CD8-positive, alpha-beta memory T cell (primary cell): ENCODE data around the gene RBP7. TPM values are rescaled to one million over a fixed set of nuclear protein-coding genes. Genes with fewer than 3 reads are reported as not detected.
A peak's percentile ranks its signal among the peaks of the same experiment; 100 is the strongest.
"Not testable (repeated sequence)": the region's sequence is repeated elsewhere in the genome, so short reads cannot be mapped to it uniquely, and the experiment has no call there.

ENCODE experiments used
- CTCF ChIA-PET: fragments of 350-600 bp; sonication (Branson Sonifier 250); formaldehyde crosslinking; loops from one replicate; lab custom pipeline; 2021; ENCODE audit warnings: antibody characterized with exemption; lab: Charles Lee
- POLR2A ChIA-PET: fragments of 350-600 bp; sonication (Branson Sonifier 250); formaldehyde crosslinking; loops from one replicate; lab custom pipeline; 2021; ENCODE audit warnings: antibody characterized with exemption; lab: Charles Lee
- DNase-seq, 5 donors: peaks; one replicate each; pipeline versions ENCODE4 v3.0.0 to v3.0.0-alpha.2; 2020 to 2022; ENCODE audit warnings: mixed read lengths in 1 of 5
- H3K27ac ChIP-seq: one replicate; pipeline ENCODE4 v1.7.0; 2013; ENCODE audit warnings: low read depth, mild to moderate bottlenecking, low read length, moderate library complexity
- H3K27me3 ChIP-seq: 2 replicates; pipeline ENCODE4 v1.7.0; 2013; ENCODE audit warnings: low read length, mild to moderate bottlenecking; ENCODE audit not compliant: insufficient read depth, poor library complexity, severe bottlenecking
- H3K36me3 ChIP-seq: 2 replicates; pipeline ENCODE4 v1.7.0; 2013; ENCODE audit warnings: mild to moderate bottlenecking, low read length, moderate library complexity; ENCODE audit not compliant: insufficient read depth
- H3K4me1 ChIP-seq: 2 replicates; pipeline ENCODE4 v1.7.0; 2013; ENCODE audit warnings: mild to moderate bottlenecking, low read length, moderate library complexity; ENCODE audit not compliant: insufficient read depth
- H3K4me3 ChIP-seq: 2 replicates; pipeline ENCODE4 v1.7.0; 2013; ENCODE audit warnings: mild to moderate bottlenecking, low read length
- H3K9me3 ChIP-seq: 2 replicates; pipeline ENCODE4 v1.7.0; 2013; ENCODE audit warnings: mild to moderate bottlenecking, low read length
- H3K27ac Mint-ChIP-seq, 8 donors: one replicate each; pipeline ENCODE4 v1.8.0; 2020 to 2021; ENCODE audit warnings: mixed read lengths in 8 of 8, mild to moderate bottlenecking in 6 of 8, inconsistent platforms in 3 of 8, moderate library complexity in 3 of 8
- H3K27me3 Mint-ChIP-seq, 2 donors: one replicate each; pipeline ENCODE4 v1.8.0; 2020 to 2021; ENCODE audit warnings: mixed read lengths in 2 of 2, mild to moderate bottlenecking in 1 of 2, moderate library complexity in 1 of 2
- H3K36me3 Mint-ChIP-seq, 3 donors: one replicate each; pipeline ENCODE4 v1.8.0; 2020 to 2021; ENCODE audit warnings: mixed read lengths in 3 of 3, inconsistent platforms in 1 of 3, mild to moderate bottlenecking in 1 of 3
- H3K4me1 Mint-ChIP-seq, 3 donors: one replicate each; pipeline ENCODE4 v1.8.0; 2020 to 2021; ENCODE audit warnings: mixed read lengths in 3 of 3, inconsistent platforms in 1 of 3, mild to moderate bottlenecking in 1 of 3
- H3K4me3 Mint-ChIP-seq, 7 donors: one replicate each; pipeline ENCODE4 v1.8.0; 2020 to 2021; ENCODE audit warnings: mixed read lengths in 7 of 7, mild to moderate bottlenecking in 6 of 7, moderate library complexity in 4 of 7, inconsistent platforms in 2 of 7
- H3K9me3 Mint-ChIP-seq, 5 donors: one replicate each; pipeline ENCODE4 v1.8.0; 2020 to 2022; ENCODE audit warnings: mixed read lengths in 5 of 5, mild to moderate bottlenecking in 3 of 5, moderate library complexity in 2 of 5, inconsistent platforms in 1 of 5
- polyA plus RNA-seq: library from polyadenylated mRNA; unstranded; fragments of 300-500 nt; fragmentation: Illumina TruSeq; gene quantifications from one replicate; pipeline ENCODE4 v1.2.3, GENCODE V29; 2021
- total RNA-seq, 2 experiments: library from RNA; stranded (reverse); gene quantifications; one replicate each; pipeline ENCODE4 v1.2.3, GENCODE V29; 2021

RBP7 gene
- total and polyA plus RNA-seq, 3 experiments from 2014 or later: not detected

DNA sequence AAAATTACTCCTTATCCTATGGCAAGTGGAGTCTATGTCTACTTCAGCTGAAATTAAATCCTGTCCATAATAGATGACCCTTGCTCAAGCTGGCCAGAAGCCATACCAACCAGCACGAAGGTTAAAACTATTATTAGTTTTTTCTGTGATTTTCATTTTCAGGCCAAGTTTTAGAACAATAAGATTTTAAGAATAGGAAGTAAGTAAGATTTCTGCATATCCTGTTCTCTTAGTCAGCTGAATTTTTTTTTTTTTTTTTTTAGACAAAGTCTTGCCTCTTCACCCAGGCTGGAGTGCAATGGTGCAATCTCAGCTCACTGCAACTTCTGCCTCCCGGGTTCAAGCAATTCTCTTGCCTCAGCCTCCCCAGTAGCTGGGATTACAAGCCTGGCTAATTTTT lies 6.1 kb upstream of the RBP7 start:
- Mint-ChIP-seq H3K4me3 (no peak overlapping the region), H3K9me3 (peaks cover 0 to 2% (median 0%) of the 10 kb centered on the region in 5 donors), H3K27me3 (peaks cover 8 to 11% of the 10 kb centered on the region in 2 donors), H3K4me1 (no peaks in the 10 kb centered on the region), H3K36me3 (peaks cover 0 to under 1% (median 0%) of the 10 kb centered on the region in 3 donors), H3K27ac (no peak overlapping the region)
- Histone ChIP-seq H3K4me3 (no peak overlapping the region), H3K36me3 (no peaks in the 10 kb centered on the region), H3K4me1 (no peaks in the 10 kb centered on the region), H3K27me3 (no peaks in the 10 kb centered on the region), H3K9me3 (no peaks in the 10 kb centered on the region), H3K27ac (no peak overlapping the region)
- ChIA-PET POLR2A (no interaction called here), CTCF (interaction anchor here (1.6 kb wide), 1 partner anchor 364 kb away, joined by 3 read pairs; no protein-coding TSS in a partner anchor)
- no peak for DNase-seq

DNA sequence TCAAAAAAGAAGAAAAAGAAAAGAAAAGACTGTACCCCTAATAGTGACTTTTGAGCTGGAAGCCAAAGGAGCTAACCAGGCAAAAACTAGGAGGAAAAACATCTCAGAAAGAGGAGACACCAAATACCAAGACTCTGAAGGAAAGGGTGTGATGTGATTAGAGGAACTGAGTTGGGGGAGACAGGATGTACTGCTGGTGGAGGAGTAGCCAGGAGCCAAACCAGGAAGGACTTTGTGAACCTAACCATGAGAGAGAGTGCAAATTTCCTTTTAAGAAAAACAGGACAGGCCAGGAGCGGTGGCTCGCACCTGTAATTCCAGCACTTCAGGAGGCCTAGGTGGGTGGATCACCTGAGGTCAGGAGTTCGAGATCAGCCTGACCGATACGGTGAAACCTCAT lies 4.1 kb upstream of the RBP7 start:
- ChIA-PET POLR2A (no interaction called here), CTCF (interaction anchor here (0.8 kb wide), 1 partner anchor 42 kb away, joined by 3 read pairs; no protein-coding TSS in a partner anchor)
- Mint-ChIP-seq H3K36me3 (peaks cover 0 to 4% (median 0%) of the 10 kb centered on the region in 3 donors), H3K4me3 (no peak overlapping the region), H3K4me1 (peaks cover 5 to 7% (median 6%) of the 10 kb centered on the region in 3 donors), H3K27me3 (peaks cover 18 to 19% of the 10 kb centered on the region in 2 donors), H3K9me3 (peaks cover 0 to 2% (median 0%) of the 10 kb centered on the region in 5 donors), H3K27ac (no peak overlapping the region)
- Histone ChIP-seq H3K36me3 (no peaks in the 10 kb centered on the region), H3K27me3 (peaks cover 7% of the 10 kb centered on the region), H3K4me1 (peaks cover 5% of the 10 kb centered on the region), H3K27ac (no peak overlapping the region), H3K4me3 (no peak overlapping the region), H3K9me3 (no peaks in the 10 kb centered on the region)
- DNase-seq: no peak

DNA sequence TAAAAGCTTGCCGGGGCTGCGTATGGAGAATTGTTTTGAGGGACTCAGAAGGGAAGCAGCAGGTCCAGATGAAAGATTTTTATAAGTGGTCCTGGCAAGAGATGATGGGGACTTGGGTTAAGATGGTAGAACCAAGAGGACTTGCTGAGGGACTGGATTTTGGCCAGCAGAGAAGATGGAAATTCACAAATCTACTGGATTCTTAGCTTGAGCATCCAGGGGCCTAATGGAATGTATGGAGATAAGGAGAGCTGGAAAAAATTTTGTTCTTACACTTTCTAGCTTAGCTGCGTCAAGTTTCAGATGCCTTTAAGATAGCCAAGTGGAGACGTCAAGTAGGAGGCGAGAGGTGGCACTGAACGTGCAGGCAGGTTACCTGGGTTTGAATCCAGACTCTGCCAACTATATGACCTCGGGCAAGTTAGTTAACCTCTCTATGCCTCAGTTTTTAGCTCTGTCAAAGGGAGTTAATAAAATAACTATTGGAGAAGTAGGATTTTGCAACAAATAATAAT lies 3.4 kb upstream of the RBP7 start:
- Histone ChIP-seq H3K27ac (no peak overlapping the region), H3K4me1 (peaks cover 5% of the 10 kb centered on the region), H3K4me3 (no peak overlapping the region), H3K9me3 (no peaks in the 10 kb centered on the region), H3K36me3 (no peaks in the 10 kb centered on the region), H3K27me3 (peaks cover 9% of the 10 kb centered on the region)
- Mint-ChIP-seq H3K36me3 (peaks cover 0 to 4% (median 0%) of the 10 kb centered on the region in 3 donors), H3K4me3 (no peak overlapping the region), H3K9me3 (peaks cover 0 to 2% (median 2%) of the 10 kb centered on the region in 5 donors), H3K27ac (peak overlapping the region in 1 of 8 donors; percentile 10), H3K27me3 (peaks cover 25% of the 10 kb centered on the region in 2 donors), H3K4me1 (peaks cover 6 to 11% (median 8%) of the 10 kb centered on the region in 3 donors)
- POLR2A ChIA-PET: interaction anchor here (0.6 kb wide), 1 partner anchor 37 kb away, joined by 4 read pairs; no protein-coding TSS in a partner anchor
- no peak for DNase-seq
- CTCF ChIA-PET: interaction anchor here (0.8 kb wide), 1 partner anchor 43 kb away, joined by 3 read pairs; no protein-coding TSS in a partner anchor

DNA sequence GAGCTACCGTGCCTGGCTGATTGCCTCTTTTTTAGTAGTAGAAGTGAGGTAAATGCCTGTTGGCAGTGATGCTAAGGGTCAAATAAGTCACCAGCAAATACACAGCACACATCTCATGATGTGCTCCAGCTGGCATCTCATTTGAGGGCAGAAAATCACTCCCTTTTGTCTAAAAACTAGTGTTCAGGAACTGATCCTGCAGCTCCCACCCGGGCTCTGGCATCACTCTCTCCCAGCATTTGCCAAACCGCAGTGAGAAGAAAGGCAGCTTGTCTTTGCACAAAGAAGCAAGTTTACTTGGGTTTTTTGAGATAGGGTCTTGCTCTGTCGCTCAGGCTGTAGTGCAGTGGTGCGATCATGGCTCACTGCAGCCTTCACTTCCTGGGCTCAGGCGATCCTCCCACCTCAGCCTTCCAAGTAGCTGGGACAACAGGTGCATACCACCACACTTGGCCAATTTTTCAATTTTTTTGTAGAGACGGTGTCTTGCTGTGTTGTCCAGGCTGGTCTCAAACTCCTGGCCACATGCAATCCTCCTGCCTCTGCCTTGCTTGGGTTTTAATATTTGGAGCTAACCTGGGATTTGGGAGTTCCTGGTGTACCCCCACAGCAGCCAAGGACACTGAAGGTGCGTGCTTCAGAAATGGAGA lies 4.1 kb downstream of the RBP7 start:
- peaks cover 12% of the 10 kb centered on the region for H3K27me3 ChIP-seq
- no peak for DNase-seq
- peaks cover 0 to 4% (median 0%) of the 10 kb centered on the region in 3 donors for H3K36me3 Mint-ChIP-seq
- CTCF ChIA-PET: no interaction called here
- H3K27me3 Mint-ChIP-seq: peaks cover 37 to 45% of the 10 kb centered on the region in 2 donors
- peaks cover 6 to 14% (median 9%) of the 10 kb centered on the region in 3 donors for H3K4me1 Mint-ChIP-seq
- POLR2A ChIA-PET: no interaction called here
- H3K27ac Mint-ChIP-seq: no peak overlapping the region
- H3K36me3 ChIP-seq: no peaks in the 10 kb centered on the region
- no peak overlapping the region for H3K4me3 Mint-ChIP-seq
- no peak overlapping the region for H3K4me3 ChIP-seq
- peaks cover 5% of the 10 kb centered on the region for H3K4me1 ChIP-seq
- peaks cover 0 to 7% (median 5%) of the 10 kb centered on the region in 5 donors for H3K9me3 Mint-ChIP-seq
- H3K27ac ChIP-seq: no peak overlapping the region
- no peaks in the 10 kb centered on the region for H3K9me3 ChIP-seq

DNA sequence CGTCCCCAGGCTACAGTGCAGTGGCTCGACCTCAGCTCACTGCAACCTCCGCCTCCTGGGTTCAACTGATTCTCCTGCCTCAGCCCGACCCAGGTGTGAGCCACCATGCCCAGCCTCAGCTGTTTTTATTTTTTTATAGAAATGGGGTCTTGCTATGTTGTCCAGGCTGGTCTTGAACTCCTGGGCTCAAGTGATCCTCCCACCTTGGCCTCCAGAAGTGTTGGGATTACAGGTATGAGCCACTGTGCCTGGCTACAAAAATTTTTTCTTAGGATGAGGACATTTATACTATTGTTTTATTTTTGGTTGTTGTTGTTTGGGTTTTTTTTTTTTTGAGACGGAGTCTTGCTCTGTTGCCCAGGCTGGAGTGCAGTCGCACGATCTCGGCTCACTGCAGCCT lies 8.2 kb downstream of the RBP7 start:
- H3K36me3 Mint-ChIP-seq, H3K27me3 ChIP-seq, H3K9me3 ChIP-seq, H3K4me1 ChIP-seq, H3K4me3 ChIP-seq, H3K4me3 Mint-ChIP-seq, DNase-seq, H3K9me3 Mint-ChIP-seq, CTCF ChIA-PET, POLR2A ChIA-PET, H3K4me1 Mint-ChIP-seq, H3K27ac ChIP-seq, H3K27ac Mint-ChIP-seq, H3K36me3 ChIP-seq: not testable (repeated sequence)
- H3K27me3 Mint-ChIP-seq: peaks cover 17 to 22% of the 10 kb centered on the region in 2 donors

DNA sequence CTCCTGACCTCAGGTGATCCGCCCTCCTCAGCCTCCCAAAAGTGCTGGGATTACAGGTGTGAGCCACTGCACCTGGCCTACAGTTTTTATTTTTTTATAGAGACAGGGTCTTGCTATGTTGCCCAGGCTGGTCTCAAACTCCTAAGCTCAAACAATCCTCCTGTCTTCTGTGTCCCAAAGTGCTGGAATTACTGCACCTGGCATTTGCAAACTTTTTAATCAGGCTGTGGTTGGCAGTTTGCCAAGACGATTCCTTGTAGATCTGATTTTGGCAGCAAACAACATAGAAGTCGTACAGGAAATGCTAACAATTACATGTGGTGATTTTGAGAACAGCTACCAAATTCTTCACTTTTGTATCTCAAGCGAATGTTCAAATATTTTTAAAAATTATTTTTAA lies 10.1 kb downstream of the RBP7 start:
- H3K36me3 Mint-ChIP-seq: no peaks in the 10 kb centered on the region
- Histone ChIP-seq H3K9me3 (no peaks in the 10 kb centered on the region), H3K4me3 (no peak overlapping the region), H3K27me3 (no peaks in the 10 kb centered on the region), H3K4me1 (no peaks in the 10 kb centered on the region), H3K36me3 (no peaks in the 10 kb centered on the region), H3K27ac (no peak overlapping the region)
- ChIA-PET POLR2A (no interaction called here), CTCF (no interaction called here)
- H3K9me3 Mint-ChIP-seq: no peaks in the 10 kb centered on the region
- H3K27ac Mint-ChIP-seq: no peak overlapping the region
- H3K4me3 Mint-ChIP-seq: no peak overlapping the region
- H3K4me1 Mint-ChIP-seq: no peaks in the 10 kb centered on the region
- no peak for DNase-seq
- H3K27me3 Mint-ChIP-seq: peaks cover 5 to 13% of the 10 kb centered on the region in 2 donors

DNA sequence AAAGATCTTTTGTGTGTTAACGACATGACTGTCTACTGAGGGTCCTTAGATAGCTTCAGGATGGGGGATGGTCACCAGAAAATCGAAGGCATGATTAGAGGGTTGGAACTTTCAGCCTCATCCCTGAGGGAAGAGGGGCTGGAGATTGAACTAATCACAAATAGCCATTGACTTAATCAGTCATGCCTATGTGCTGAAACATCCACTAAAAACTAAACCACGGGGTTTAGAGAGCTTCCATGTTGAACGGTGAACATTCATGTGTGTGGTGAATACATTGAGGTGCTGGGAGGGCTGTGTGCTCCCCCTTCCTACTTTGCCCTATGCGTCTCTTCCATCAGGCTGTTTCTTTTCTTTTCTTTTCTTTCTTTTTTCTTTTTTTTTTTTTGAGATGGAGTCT lies 17.0 kb downstream of the RBP7 start:
- POLR2A ChIA-PET: no interaction called here

DNA sequence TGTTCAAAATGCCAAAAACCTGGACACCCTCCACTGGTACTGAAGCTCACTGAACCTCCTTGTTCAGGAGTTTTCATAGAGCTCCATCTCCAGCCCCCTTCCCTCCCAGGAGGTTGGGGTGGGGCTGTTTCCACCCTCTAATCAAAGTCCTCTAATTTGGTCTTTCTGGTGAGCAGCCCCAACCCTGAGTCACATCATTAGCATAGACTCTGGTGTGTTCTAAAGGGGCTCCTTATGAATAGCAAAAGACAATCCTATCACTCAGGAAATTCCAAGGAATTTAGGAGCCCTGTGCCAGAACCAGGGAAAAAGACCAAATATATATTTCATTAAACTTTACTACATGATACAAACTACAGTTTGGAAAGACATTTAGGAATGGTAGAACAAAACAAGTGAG lies 22.5 kb downstream of the RBP7 start:
- H3K36me3 Mint-ChIP-seq: no peaks in the 10 kb centered on the region
- peaks cover 0 to 5% (median 0%) of the 10 kb centered on the region in 3 donors for H3K4me1 Mint-ChIP-seq
- H3K4me1 ChIP-seq: no peaks in the 10 kb centered on the region
- DNase-seq: no peak
- CTCF ChIA-PET: no interaction called here
- H3K27ac ChIP-seq: no peak overlapping the region
- H3K4me3 ChIP-seq: no peak overlapping the region
- POLR2A ChIA-PET: no interaction called here
- peaks cover 0 to 4% of the 10 kb centered on the region in 2 donors for H3K27me3 Mint-ChIP-seq
- peak overlapping the region in 1 of 8 donors; percentile 27 for H3K27ac Mint-ChIP-seq
- no peaks in the 10 kb centered on the region for H3K9me3 Mint-ChIP-seq
- H3K36me3 ChIP-seq: no peaks in the 10 kb centered on the region
- no peaks in the 10 kb centered on the region for H3K27me3 ChIP-seq
- no peak overlapping the region for H3K4me3 Mint-ChIP-seq
- H3K9me3 ChIP-seq: no peaks in the 10 kb centered on the region

More for the DNA sequence above, 17.0 kb downstream of the RBP7 start:
- H3K4me1 ChIP-seq: no peaks in the 10 kb centered on the region
- H3K4me3 ChIP-seq: no peak overlapping the region
- no peaks in the 10 kb centered on the region for H3K27me3 ChIP-seq
- Mint-ChIP-seq H3K36me3 (no peaks in the 10 kb centered on the region), H3K4me3 (no peak overlapping the region), H3K27ac (no peak overlapping the region), H3K4me1 (peaks cover 0 to 5% (median 0%) of the 10 kb centered on the region in 3 donors), H3K27me3 (peaks cover 4 to 5% of the 10 kb centered on the region in 2 donors), H3K9me3 (no peaks in the 10 kb centered on the region)
- no peaks in the 10 kb centered on the region for H3K9me3 ChIP-seq
- CTCF ChIA-PET: no interaction called here
- no peak overlapping the region for H3K27ac ChIP-seq
- DNase-seq: no peak
- no peaks in the 10 kb centered on the region for H3K36me3 ChIP-seq
